Memory B cell (primary cell): Measurements from ENCODE around the gene KIAA2012.
A peak's percentile ranks its signal among the peaks of the same experiment; 100 is the strongest.
"Not testable (repeated sequence)": the region's sequence is repeated elsewhere in the genome, so short reads cannot be mapped to it uniquely, and the experiment has no call there.

Experiments used
- ATAC-seq: fragments of 150-1000 bp; cut with Tn5 transposase; 2 replicates; pipeline ENCODE4 v1.10.0; 2021; ENCODE audit warnings: low read depth, mild to moderate bottlenecking, moderate library complexity
- DNase-seq, 2 donors: peaks; one replicate each; pipeline ENCODE4 v3.0.0; 2022; ENCODE audit warnings: low spot score in 2 of 2
- H3K27ac Mint-ChIP-seq: one replicate; pipeline ENCODE4 v1.8.0; 2022; ENCODE audit warnings: mild to moderate bottlenecking, moderate library complexity, mixed read lengths
- H3K27me3 Mint-ChIP-seq: one replicate; pipeline ENCODE4 v1.8.0; 2022; ENCODE audit warnings: mixed read lengths
- H3K36me3 Mint-ChIP-seq: one replicate; pipeline ENCODE4 v1.8.0; 2022; ENCODE audit warnings: mild to moderate bottlenecking, mixed read lengths
- H3K4me1 Mint-ChIP-seq: one replicate; pipeline ENCODE4 v1.8.0; 2022; ENCODE audit warnings: mixed read lengths
- H3K4me3 Mint-ChIP-seq: one replicate; pipeline ENCODE4 v1.8.0; 2022; ENCODE audit warnings: mild to moderate bottlenecking, moderate library complexity, mixed read lengths
- H3K9me3 Mint-ChIP-seq: one replicate; pipeline ENCODE4 v1.8.0; 2022; ENCODE audit warnings: mixed read lengths

KIAA2012 gene

GRCh38 chr2:202203348-202203747 is 130.3 kb downstream of the KIAA2012 start:
- DNase-seq (no peak), ATAC-seq (no peak)
- Mint-ChIP-seq H3K36me3 (peaks cover 15% of the 10 kb centered on the region), H3K4me3 (no peak overlapping the region), H3K27ac (no peak overlapping the region), H3K9me3 (no peaks in the 10 kb centered on the region), H3K27me3 (peaks cover 2% of the 10 kb centered on the region), H3K4me1 (no peaks in the 10 kb centered on the region)

DNA sequence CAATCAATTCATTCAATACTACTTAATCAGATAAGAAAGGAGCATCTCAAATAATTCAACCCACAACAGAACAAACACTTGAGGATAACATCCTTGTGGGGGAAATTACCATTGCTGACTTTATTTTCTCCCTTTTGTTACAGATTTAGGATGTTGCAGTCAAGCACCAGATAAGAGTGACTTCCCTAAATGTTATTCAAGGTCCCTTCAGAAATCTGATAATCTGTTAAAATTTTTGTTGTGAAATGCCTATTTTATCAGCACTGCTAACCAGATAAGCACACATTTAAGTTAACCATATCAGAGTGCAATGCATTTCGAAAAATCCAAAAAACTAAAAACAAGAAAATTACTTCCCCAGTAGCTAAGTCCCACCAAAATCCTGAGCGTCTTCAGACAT is 131.8 kb downstream of the KIAA2012 start:
- DNase-seq, result no peak
- Mint-ChIP-seq H3K4me1 (no peaks in the 10 kb centered on the region), H3K9me3 (no peaks in the 10 kb centered on the region), H3K36me3 (peaks cover 19% of the 10 kb centered on the region), H3K27me3 (peaks cover 2% of the 10 kb centered on the region), H3K27ac (no peak overlapping the region), H3K4me3 (no peak overlapping the region)
- ATAC-seq, result no peak

DNA sequence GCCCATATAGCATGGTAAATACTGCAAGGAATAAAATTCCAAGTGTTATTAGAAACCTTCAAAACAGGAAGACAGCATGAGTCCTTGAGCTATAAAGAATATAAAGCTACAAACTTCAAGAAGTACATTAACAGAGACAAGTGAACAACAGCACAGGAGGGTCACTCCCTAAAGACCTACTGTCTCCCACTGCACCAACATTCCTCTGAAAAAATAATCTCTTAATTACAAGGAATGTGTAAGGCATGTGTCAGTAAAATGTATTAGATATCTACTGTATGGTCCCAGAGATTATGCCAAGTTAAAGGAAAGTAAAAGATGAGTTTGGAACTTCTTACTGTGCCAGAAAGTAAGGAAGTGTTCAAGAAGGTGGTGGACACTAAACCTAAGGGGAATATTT is 135.5 kb downstream of the KIAA2012 start:
- ATAC-seq (no peak), DNase-seq (no peak)
- Mint-ChIP-seq H3K4me3 (no peak overlapping the region), H3K27me3 (no peaks in the 10 kb centered on the region), H3K4me1 (no peaks in the 10 kb centered on the region), H3K27ac (peak overlapping the region; percentile 22), H3K9me3 (no peaks in the 10 kb centered on the region), H3K36me3 (peaks cover 25% of the 10 kb centered on the region)

GRCh38 chr2:202215179-202215578 is 142.1 kb downstream of the KIAA2012 start:
- Mint-ChIP-seq H3K27ac (no peak overlapping the region), H3K27me3 (no peaks in the 10 kb centered on the region), H3K9me3 (no peaks in the 10 kb centered on the region), H3K36me3 (peaks cover 14% of the 10 kb centered on the region), H3K4me3 (no peak overlapping the region), H3K4me1 (no peaks in the 10 kb centered on the region)
- DNase-seq (no peak), ATAC-seq (no peak)

DNA sequence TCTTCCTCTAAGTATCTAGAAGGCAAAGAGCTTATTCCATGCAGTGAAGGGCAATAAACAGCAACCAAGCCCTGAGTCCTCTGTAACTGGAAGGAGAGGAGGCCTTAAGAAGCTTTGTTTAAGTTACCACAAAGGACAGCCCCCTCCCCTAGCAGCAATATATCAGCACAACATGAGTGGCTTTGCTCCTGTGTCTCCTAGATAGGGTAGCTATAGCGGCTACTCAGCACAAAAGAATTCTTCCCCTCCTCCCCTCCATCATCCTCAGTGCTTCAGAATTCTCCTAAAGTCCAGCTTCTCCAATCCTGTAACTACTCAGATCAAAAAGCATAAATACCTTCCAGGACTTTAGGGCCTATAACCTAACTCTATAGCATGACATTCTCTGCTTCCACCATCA is 148.8 kb downstream of the KIAA2012 start:
- DNase-seq (no peak), ATAC-seq (no peak)
- peaks cover 26% of the 10 kb centered on the region for H3K36me3 Mint-ChIP-seq
- H3K4me3 Mint-ChIP-seq, result no peak overlapping the region
- H3K27me3 Mint-ChIP-seq, result no peaks in the 10 kb centered on the region
- peak overlapping the region; percentile 43 for H3K27ac Mint-ChIP-seq
- peaks cover 23% of the 10 kb centered on the region for H3K4me1 Mint-ChIP-seq
- no peaks in the 10 kb centered on the region for H3K9me3 Mint-ChIP-seq

- peaks cover 25% of the 10 kb centered on the region for H3K4me1 Mint-ChIP-seq
- peak overlapping the region; percentile 90 for H3K27ac Mint-ChIP-seq
- no peaks in the 10 kb centered on the region for H3K36me3 Mint-ChIP-seq
- peak; percentile 49 for ATAC-seq
- no peaks in the 10 kb centered on the region for H3K9me3 Mint-ChIP-seq
- H3K4me3 Mint-ChIP-seq, result peak overlapping the region; percentile 93
- no peak for DNase-seq
- no peaks in the 10 kb centered on the region for H3K27me3 Mint-ChIP-seq
Observed at GRCh38 chr2:202237787-202238233, 164.8 kb downstream of the KIAA2012 start.

DNA sequence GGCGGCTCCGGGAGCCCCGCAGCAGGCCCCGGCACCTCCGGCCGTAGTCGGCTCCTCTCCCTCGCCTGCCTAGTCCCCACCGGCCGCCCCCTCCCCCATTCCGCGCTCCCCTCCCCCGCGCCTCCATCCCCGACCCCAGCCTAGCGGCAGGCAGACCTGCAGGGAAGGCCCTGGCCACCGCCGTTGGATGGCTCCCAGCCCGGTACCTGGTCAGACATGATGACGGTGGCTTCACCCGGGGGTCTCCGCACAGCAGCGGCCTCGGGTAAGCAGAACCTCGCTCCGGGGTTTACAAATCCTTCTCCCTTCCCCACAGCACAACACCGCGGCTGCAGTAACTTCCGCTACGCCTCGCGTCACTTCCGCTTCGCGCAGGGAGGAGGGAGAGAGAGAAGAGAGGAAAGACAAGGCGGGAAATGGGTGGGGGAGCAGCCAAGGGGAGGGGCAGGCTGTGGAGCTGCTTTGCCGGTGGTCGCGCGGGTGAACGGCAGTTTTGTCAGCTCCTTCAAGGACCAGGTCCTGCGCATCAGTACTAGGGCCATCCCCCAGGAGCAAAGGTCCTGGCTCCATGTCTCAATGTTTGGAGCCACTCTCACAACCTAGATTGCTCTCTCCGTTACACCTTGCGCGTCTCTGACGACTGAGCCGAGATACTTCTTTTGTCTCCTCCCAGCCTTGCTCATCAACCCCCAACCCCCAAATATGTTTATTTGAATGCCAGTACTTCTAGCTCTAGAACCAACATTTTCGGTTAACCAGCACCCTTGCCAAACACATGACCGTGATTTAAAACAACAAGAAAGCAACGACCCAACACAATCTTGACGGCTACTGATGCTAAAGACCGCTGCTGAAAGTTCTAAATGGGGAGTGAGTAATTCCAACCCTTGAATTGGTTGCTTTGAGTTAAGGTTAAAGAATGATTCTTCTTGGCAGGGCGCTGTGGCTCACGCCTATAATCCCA is 165.5 kb downstream of the KIAA2012 start, which contains the start of gene SUMO1:
SUMO1 (minus strand) TSS at position 364 of the 964 bp plus-strand sequence; CDS start at position 218, 146 bp downstream.
- Mint-ChIP-seq H3K27me3 (no peaks in the 10 kb centered on the region), H3K27ac (peak within 1 kb of the TSS; percentile 90), H3K4me3 (peak within 1 kb of the TSS; percentile 93), H3K36me3 (no peaks in the 10 kb centered on the region), H3K9me3 (no peaks in the 10 kb centered on the region), H3K4me1 (peaks cover 19% of the 10 kb centered on the region)
- DNase-seq, result peak; percentile 77 to 86
- peak; percentile 94 for ATAC-seq

DNA sequence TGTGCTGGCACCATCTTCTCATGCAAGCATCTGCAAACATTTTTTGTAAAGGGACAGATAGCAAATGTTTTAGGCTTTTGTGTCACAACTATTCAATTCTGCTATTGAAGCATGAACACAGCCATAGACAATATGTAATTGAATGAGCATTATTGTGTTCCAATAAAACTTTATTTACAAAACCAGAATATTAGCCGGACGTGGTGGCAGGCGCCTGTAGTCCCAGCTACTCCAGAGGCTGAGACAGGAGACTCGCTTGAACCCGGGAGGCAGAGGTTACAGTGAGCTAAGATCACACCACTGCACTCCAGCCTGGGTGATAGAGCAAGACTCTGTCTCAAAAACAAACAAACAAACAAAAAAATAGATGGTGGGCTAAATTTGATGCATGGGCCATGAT is 174.7 kb downstream of the KIAA2012 start:
- ATAC-seq, DNase-seq, H3K27ac Mint-ChIP-seq, H3K4me3 Mint-ChIP-seq, H3K9me3 Mint-ChIP-seq, H3K36me3 Mint-ChIP-seq, H3K4me1 Mint-ChIP-seq, H3K27me3 Mint-ChIP-seq: not testable (repeated sequence)

DNA sequence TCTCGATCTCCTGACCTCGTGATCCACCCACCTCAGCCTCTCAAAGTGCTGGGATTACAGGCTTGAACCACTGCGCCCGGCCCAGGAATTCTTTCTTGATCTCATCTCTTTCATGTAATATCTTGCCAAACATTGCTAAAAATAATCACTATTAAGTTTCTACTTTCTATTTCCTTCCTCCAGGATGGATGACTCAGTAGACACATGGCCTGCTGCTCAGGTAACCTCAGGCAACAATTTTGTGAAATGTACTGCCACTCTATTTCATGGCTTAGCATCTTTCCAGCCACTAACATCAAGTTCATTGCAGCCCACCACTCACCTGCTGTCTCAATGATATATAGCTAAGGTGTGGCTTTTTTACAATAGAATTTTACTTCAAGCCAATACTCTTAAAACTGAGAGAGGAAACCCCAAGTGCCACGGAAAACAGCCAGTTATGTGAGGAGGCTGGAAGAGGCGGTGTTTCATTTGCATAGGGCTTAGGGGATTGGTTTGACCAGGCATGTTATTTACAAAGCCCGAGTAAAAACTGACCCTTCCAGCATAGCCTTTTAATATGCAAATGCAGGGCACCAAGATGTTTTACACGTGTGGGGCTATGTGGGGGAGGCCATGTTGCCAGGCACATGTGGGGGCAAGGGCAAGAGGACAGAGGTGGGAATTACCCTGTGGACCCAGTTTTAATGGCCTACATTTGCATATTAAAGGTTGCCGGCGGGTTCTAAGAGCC is 176.6 kb downstream of the KIAA2012 start:
- H3K36me3 Mint-ChIP-seq, result no peaks in the 10 kb centered on the region
- H3K27ac Mint-ChIP-seq, result no peak overlapping the region
- peaks cover 5% of the 10 kb centered on the region for H3K27me3 Mint-ChIP-seq
- H3K4me1 Mint-ChIP-seq, result no peaks in the 10 kb centered on the region
- no peaks in the 10 kb centered on the region for H3K9me3 Mint-ChIP-seq
- DNase-seq (no peak), ATAC-seq (no peak)
- no peak overlapping the region for H3K4me3 Mint-ChIP-seq

GRCh38 chr2:202251494-202251893 is 178.4 kb downstream of the KIAA2012 start:
- Mint-ChIP-seq H3K9me3 (peaks cover 1% of the 10 kb centered on the region), H3K27me3 (peaks cover 6% of the 10 kb centered on the region), H3K27ac (no peak overlapping the region), H3K4me3 (no peak overlapping the region), H3K36me3 (no peaks in the 10 kb centered on the region), H3K4me1 (no peaks in the 10 kb centered on the region)
- no peak for DNase-seq
- ATAC-seq, result no peak
